HL-60 (cell line): ENCODE data around the gene ANKRD44.
A peak's percentile ranks its signal among the peaks of the same experiment; 100 is the strongest.

Experiments
- DNase-seq, 2 experiments: peaks; one replicate each; pipeline ENCODE4 v3.0.0-alpha.2; 2010 to 2020; ENCODE audit warnings: low read depth in 1 of 2, low spot score in 1 of 2
- H3K27ac ChIP-seq: fragments of 250-450 bp; sonication (Bioruptor Pico); replicated peaks from 2 replicates; pipeline ENCODE4 v1.5.1; 2020; ENCODE audit warnings: mild to moderate bottlenecking, moderate library complexity
- H3K27me3 ChIP-seq: fragments of 250-450 bp; sonication (Bioruptor Pico); 2 replicates; pipeline ENCODE4 v1.5.1; 2021; ENCODE audit warnings: mild to moderate bottlenecking, moderate library complexity; ENCODE audit not compliant: insufficient read depth, poor library complexity, severe bottlenecking
- H3K4me3 ChIP-seq: replicated peaks from 2 replicates; pipeline ENCODE4 v1.5.1; 2011; ENCODE audit warnings: mild to moderate bottlenecking, control low read depth, low read length; ENCODE audit not compliant: insufficient read depth
- CTCF ChIP-seq: IDR thresholded peaks from one replicate; pipeline ENCODE4 v1.5.1; 2011; ENCODE audit warnings: low read length, control low read depth, inconsistent platforms; ENCODE audit not compliant: insufficient read depth
- GABPA ChIP-seq: IDR thresholded peaks from 2 replicates; pipeline ENCODE4 v1.6.1; 2012; ENCODE audit warnings: low read depth
- POLR2AphosphoS5 ChIP-seq: IDR thresholded peaks from 2 replicates; pipeline ENCODE4 v1.6.1; 2012; ENCODE audit warnings: low read depth
- SPI1 ChIP-seq: IDR thresholded peaks from 2 replicates; pipeline ENCODE4 v1.6.1; 2012; ENCODE audit warnings: low read depth, mild to moderate bottlenecking, borderline replicate concordance
- TF ChIP-seq, protein P1 (sequence below): IDR thresholded peaks from 2 replicates; pipeline ENCODE4 v1.6.1; 2012; ENCODE audit warnings: low read depth; ENCODE audit not compliant: insufficient replicate concordance

ANKRD44 gene

GRCh38 chr2:197212344-197213262 lies 98.0 kb downstream of the ANKRD44 start:
- no peak overlapping the region for H3K27ac ChIP-seq
- H3K4me3 ChIP-seq, result no peak overlapping the region
- TF ChIP-seq POLR2AphosphoS5 (no peak), SPI1 (peak; percentile 6; the same call in 1 of the 2 replicates)
- H3K27me3 ChIP-seq, result no peaks in the 10 kb centered on the region
- peak in 1 of 2 experiments; percentile 33 for DNase-seq

GRCh38 chr2:197211881-197212342 lies 98.7 kb downstream of the ANKRD44 start:
- Histone ChIP-seq H3K27me3 (no peaks in the 10 kb centered on the region), H3K4me3 (no peak overlapping the region), H3K27ac (no peak overlapping the region)
- TF ChIP-seq GABPA (no peak), SPI1 (no peak), POLR2AphosphoS5 (no peak), CTCF (no peak)
- TF ChIP-seq, protein P1, sequence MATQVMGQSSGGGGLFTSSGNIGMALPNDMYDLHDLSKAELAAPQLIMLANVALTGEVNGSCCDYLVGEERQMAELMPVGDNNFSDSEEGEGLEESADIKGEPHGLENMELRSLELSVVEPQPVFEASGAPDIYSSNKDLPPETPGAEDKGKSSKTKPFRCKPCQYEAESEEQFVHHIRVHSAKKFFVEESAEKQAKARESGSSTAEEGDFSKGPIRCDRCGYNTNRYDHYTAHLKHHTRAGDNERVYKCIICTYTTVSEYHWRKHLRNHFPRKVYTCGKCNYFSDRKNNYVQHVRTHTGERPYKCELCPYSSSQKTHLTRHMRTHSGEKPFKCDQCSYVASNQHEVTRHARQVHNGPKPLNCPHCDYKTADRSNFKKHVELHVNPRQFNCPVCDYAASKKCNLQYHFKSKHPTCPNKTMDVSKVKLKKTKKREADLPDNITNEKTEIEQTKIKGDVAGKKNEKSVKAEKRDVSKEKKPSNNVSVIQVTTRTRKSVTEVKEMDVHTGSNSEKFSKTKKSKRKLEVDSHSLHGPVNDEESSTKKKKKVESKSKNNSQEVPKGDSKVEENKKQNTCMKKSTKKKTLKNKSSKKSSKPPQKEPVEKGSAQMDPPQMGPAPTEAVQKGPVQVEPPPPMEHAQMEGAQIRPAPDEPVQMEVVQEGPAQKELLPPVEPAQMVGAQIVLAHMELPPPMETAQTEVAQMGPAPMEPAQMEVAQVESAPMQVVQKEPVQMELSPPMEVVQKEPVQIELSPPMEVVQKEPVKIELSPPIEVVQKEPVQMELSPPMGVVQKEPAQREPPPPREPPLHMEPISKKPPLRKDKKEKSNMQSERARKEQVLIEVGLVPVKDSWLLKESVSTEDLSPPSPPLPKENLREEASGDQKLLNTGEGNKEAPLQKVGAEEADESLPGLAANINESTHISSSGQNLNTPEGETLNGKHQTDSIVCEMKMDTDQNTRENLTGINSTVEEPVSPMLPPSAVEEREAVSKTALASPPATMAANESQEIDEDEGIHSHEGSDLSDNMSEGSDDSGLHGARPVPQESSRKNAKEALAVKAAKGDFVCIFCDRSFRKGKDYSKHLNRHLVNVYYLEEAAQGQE, result no peak
- no peak for DNase-seq

DNA sequence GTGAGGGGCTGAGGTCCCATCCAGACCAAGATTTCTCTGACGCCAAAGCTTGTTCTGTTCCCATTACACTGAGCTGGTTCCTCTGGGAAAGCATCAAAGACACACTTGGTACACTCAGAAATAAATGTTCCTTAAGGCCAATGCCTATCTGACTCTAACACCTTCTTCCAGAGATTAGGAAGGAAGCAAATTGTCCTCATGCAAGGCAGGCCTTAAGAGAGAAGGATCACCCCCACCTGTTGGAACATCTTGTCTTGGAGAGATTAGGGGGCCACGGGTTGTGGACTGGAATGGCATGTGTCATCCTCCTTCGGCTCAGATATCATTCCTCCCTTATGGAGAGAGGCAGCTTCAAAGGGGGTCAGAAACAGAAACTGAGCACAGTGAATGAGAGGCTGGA lies 100.2 kb downstream of the ANKRD44 start:
- Histone ChIP-seq H3K4me3 (no peak overlapping the region), H3K27ac (no peak overlapping the region), H3K27me3 (no peaks in the 10 kb centered on the region)
- TF ChIP-seq POLR2AphosphoS5, result no peak
- TF ChIP-seq, protein P1, result no peak
- no peak for TF ChIP-seq CTCF
- TF ChIP-seq GABPA, result no peak
- TF ChIP-seq SPI1, result no peak
- DNase-seq, result no peak

- no peak for DNase-seq
- no peak overlapping the region for H3K27ac ChIP-seq
- H3K4me3 ChIP-seq, result no peak overlapping the region
- TF ChIP-seq, protein P1, result no peak
- no peak for TF ChIP-seq CTCF
- TF ChIP-seq GABPA, result no peak
- no peak for TF ChIP-seq POLR2AphosphoS5
- no peak for TF ChIP-seq SPI1
- H3K27me3 ChIP-seq, result no peaks in the 10 kb centered on the region
Measured at GRCh38 chr2:197209742-197210408, 100.7 kb downstream of the ANKRD44 start.
